Measurements from ENCODE around the gene HSPBP1.

DNA sequence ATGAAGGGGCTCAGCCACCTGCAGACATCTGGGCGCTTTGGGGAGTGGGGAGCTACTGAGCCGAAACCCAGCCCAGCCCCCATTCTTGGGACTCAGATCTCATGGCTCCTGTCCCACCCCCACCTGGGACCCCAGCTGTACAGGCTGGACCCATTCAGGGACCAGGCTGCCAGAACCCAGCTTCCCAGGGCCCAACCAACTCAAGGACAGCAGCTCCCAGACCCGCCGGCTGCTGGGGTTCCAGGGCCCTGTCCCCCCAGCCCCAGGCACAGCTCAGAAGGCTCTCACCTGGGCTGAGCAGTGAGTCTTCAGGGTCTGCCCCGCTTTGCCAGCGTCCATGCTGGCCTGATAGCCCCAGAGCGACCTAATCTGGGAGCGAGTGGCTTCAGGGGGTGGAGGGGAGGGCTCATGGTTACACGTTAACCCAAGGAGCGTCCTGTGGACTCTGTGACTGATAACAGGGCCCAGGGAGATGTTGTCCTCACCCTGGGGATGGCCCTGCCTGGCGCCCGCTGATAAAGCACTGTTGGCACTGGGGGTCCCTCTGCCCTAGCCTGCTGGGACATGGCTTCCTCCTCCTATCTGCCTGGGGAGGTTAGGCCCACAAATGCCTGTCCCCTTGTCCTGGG lies 51.4 kb downstream of the HSPBP1 start, which contains the start of gene TMEM86B:
- TF ChIP-seq, protein P1, sequence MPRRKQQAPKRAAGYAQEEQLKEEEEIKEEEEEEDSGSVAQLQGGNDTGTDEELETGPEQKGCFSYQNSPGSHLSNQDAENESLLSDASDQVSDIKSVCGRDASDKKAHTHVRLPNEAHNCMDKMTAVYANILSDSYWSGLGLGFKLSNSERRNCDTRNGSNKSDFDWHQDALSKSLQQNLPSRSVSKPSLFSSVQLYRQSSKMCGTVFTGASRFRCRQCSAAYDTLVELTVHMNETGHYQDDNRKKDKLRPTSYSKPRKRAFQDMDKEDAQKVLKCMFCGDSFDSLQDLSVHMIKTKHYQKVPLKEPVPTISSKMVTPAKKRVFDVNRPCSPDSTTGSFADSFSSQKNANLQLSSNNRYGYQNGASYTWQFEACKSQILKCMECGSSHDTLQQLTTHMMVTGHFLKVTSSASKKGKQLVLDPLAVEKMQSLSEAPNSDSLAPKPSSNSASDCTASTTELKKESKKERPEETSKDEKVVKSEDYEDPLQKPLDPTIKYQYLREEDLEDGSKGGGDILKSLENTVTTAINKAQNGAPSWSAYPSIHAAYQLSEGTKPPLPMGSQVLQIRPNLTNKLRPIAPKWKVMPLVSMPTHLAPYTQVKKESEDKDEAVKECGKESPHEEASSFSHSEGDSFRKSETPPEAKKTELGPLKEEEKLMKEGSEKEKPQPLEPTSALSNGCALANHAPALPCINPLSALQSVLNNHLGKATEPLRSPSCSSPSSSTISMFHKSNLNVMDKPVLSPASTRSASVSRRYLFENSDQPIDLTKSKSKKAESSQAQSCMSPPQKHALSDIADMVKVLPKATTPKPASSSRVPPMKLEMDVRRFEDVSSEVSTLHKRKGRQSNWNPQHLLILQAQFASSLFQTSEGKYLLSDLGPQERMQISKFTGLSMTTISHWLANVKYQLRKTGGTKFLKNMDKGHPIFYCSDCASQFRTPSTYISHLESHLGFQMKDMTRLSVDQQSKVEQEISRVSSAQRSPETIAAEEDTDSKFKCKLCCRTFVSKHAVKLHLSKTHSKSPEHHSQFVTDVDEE (CRISPR knock-in tag; IDR thresholded peaks at IDR 0.05): no peak
- TF ChIP-seq ZNF565 (CRISPR knock-in tag; conservative IDR thresholded peaks at IDR 0.05; ENCODE audit: low read depth) (no peak), ARNTL (CRISPR knock-in tag; IDR thresholded peaks at IDR 0.05; ENCODE audit: borderline replicate concordance, low read depth) (no peak), ZC3H10 (CRISPR knock-in tag; IDR thresholded peaks at IDR 0.05) (no peak), ESRRG (CRISPR knock-in tag; IDR thresholded peaks at IDR 0.05) (no peak)
- TF ChIP-seq, protein P2, sequence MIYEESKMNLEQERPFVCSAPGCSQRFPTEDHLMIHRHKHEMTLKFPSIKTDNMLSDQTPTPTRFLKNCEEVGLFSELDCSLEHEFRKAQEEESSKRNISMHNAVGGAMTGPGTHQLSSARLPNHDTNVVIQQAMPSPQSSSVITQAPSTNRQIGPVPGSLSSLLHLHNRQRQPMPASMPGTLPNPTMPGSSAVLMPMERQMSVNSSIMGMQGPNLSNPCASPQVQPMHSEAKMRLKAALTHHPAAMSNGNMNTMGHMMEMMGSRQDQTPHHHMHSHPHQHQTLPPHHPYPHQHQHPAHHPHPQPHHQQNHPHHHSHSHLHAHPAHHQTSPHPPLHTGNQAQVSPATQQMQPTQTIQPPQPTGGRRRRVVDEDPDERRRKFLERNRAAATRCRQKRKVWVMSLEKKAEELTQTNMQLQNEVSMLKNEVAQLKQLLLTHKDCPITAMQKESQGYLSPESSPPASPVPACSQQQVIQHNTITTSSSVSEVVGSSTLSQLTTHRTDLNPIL (CRISPR knock-in tag; IDR thresholded peaks at IDR 0.05; ENCODE audit: low read depth): no peak
- TF ChIP-seq, protein P3, sequence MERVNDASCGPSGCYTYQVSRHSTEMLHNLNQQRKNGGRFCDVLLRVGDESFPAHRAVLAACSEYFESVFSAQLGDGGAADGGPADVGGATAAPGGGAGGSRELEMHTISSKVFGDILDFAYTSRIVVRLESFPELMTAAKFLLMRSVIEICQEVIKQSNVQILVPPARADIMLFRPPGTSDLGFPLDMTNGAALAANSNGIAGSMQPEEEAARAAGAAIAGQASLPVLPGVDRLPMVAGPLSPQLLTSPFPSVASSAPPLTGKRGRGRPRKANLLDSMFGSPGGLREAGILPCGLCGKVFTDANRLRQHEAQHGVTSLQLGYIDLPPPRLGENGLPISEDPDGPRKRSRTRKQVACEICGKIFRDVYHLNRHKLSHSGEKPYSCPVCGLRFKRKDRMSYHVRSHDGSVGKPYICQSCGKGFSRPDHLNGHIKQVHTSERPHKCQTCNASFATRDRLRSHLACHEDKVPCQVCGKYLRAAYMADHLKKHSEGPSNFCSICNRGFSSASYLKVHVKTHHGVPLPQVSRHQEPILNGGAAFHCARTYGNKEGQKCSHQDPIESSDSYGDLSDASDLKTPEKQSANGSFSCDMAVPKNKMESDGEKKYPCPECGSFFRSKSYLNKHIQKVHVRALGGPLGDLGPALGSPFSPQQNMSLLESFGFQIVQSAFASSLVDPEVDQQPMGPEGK (CRISPR knock-in tag; IDR thresholded peaks at IDR 0.05; ENCODE audit: borderline replicate concordance): no peak

Measured in SK-N-SH treated with all-trans-retinoic acid at 6 μM for 48 hours (cell line).